K562 (cell line): ENCODE data around the gene PTCH2. TPM values are rescaled to one million over a fixed set of nuclear protein-coding genes. Genes with fewer than 3 reads are reported as not detected.

Experiments used
- ELF1 ChIP-seq: fragments of 200-800 bp; sonication (Bioruptor generic); IDR thresholded peaks from 2 replicates; pipeline ENCODE4 v1.6.1; 2016; ENCODE audit warnings: missing genetic modification characterization, missing compliant biosample characterization
- ESRRB ChIP-seq: fragments of 250-450 bp; sonication (Bioruptor Pico); IDR thresholded peaks from 2 replicates; pipeline ENCODE4 v1.5.0; 2020; ENCODE audit warnings: mild to moderate bottlenecking, moderate library complexity, borderline replicate concordance
- ETS1 ChIP-seq: conservative IDR thresholded peaks from 2 replicates; pipeline ENCODE4 v1.6.1; 2011; ENCODE audit warnings: low read depth, mild to moderate bottlenecking, low read length; ENCODE audit not compliant: control insufficient read depth
- GTF2A2 ChIP-seq: IDR thresholded peaks from 2 replicates; pipeline ENCODE4 v1.6.1; 2016; ENCODE audit warnings: mild to moderate bottlenecking, missing genetic modification characterization, missing compliant biosample characterization
- GTF2E2 ChIP-seq: fragments of 200-800 bp; sonication (Bioruptor generic); IDR thresholded peaks from 2 replicates; pipeline ENCODE4 v1.6.1; 2016; ENCODE audit warnings: missing genetic modification characterization, missing compliant biosample characterization
- HDAC8 ChIP-seq: fragments of 450-650 bp; IDR thresholded peaks from 2 replicates; pipeline ENCODE4 v1.6.1; 2016; ENCODE audit warnings: mild to moderate bottlenecking, missing genetic modification characterization, moderate library complexity, missing compliant biosample characterization
- LARP7 ChIP-seq: fragments of 450-650 bp; IDR thresholded peaks from 2 replicates; pipeline ENCODE4 v1.6.1; 2016
- NFXL1 ChIP-seq: fragments of 450-650 bp; formaldehyde crosslinking; IDR thresholded peaks from 2 replicates; pipeline ENCODE4 v1.4.0; 2021; ENCODE audit warnings: mild to moderate bottlenecking
- PCBP1 ChIP-seq: fragments of 200-400 bp; formaldehyde crosslinking; IDR thresholded peaks from 2 replicates; pipeline ENCODE4 v1.6.1; 2018; ENCODE audit warnings: mild to moderate bottlenecking, low read depth, low read length; ENCODE audit not compliant: poor library complexity, severe bottlenecking
- PHF21A ChIP-seq: fragments of 450-650 bp; IDR thresholded peaks from 2 replicates; pipeline ENCODE4 v1.6.1; 2017; ENCODE audit warnings: low read depth, borderline replicate concordance
- POLR2AphosphoS5 ChIP-seq: IDR thresholded peaks from 2 replicates; pipeline ENCODE4 v1.6.1; 2011; ENCODE audit warnings: mild to moderate bottlenecking, low read depth, low read length, moderate library complexity; ENCODE audit not compliant: control insufficient read depth, insufficient read depth
- POLR3G ChIP-seq: IDR thresholded peaks from 2 replicates; pipeline ENCODE4 v1.6.1; 2011; ENCODE audit not compliant: insufficient read length, insufficient replicate concordance; ENCODE audit errors: extremely low read depth
- SAP30 ChIP-seq: fragments of 200-600 bp; sonication (generic); IDR thresholded peaks from 2 replicates; pipeline ENCODE4 v1.6.1; 2012; ENCODE audit warnings: borderline replicate concordance, low read depth, mild to moderate bottlenecking, moderate library complexity, low read length, control low read depth, inconsistent platforms; ENCODE audit not compliant: insufficient read depth, poor library complexity, severe bottlenecking
- SMAD2 ChIP-seq: fragments of 150-350 bp; IDR thresholded peaks from 2 replicates; pipeline ENCODE4 v1.6.1; 2014; ENCODE audit warnings: low read depth, mild to moderate bottlenecking, low read length
- SPI1 ChIP-seq: IDR thresholded peaks from 2 replicates; pipeline ENCODE4 v1.6.1; 2011; ENCODE audit warnings: low read depth, low read length, control low read depth, borderline replicate concordance
- ZNF280A ChIP-seq: fragments of 450-650 bp; IDR thresholded peaks from 2 replicates; pipeline ENCODE4 v1.6.1; 2018; ENCODE audit warnings: mild to moderate bottlenecking, low read depth; ENCODE audit not compliant: partially characterized antibody
- ZNF740 ChIP-seq, 3 experiments: fragments of 200-800 bp in 1 of 3; sonication (Bioruptor generic) in 1 of 3; sonication (generic) in 1 of 3; formaldehyde crosslinking in 1 of 3; IDR thresholded peaks; 2 replicates each; pipeline versions ENCODE4 v1.6.1 to v1.8.0; 2016 to 2022; ENCODE audit warnings: mild to moderate bottlenecking in 2 of 3, missing compliant biosample characterization in 2 of 3, missing genetic modification characterization in 2 of 3, missing genetic modification reagents in 1 of 3
- polyA plus RNA-seq, 8 experiments: library from polyadenylated mRNA; depleted of rRNA in 4 of 8; stranded (reverse) in 5 of 8; unstranded in 3 of 8; fragments of >200 nt; fragmentation: Nextera tagmentation in 2 of 8; fragmentation: Illumina TruSeq in 1 of 8; extraction: Ambion mirVana in 2 of 8; extraction: Trizol in 1 of 8; gene quantifications; 2 replicates each; pipeline versions ENCODE4 v1.2.1 to v1.2.3, GENCODE V29; 2011 to 2014; ENCODE audit warnings: inconsistent platforms in 1 of 8, missing spikeins in 1 of 8
- total RNA-seq, 7 experiments: library from RNA; depleted of rRNA in 6 of 7; stranded (reverse); fragments of >200 nt in 6 of 7; fragmentation: Illumina TruSeq in 2 of 7; extraction: Trizol in 2 of 7; gene quantifications; 2 replicates each; pipeline versions ENCODE4 v1.2.1 to v1.2.3, GENCODE V29; 2011 to 2021; ENCODE audit warnings: low replicate concordance in 1 of 7

PTCH2 gene
- total and polyA plus RNA-seq, 9 of the 15 experiments (the other 6 are each of a cell fraction or from before 2014, with no cell fraction given) = 0.15 to 27.3 (median 0.48) TPM; not detected in 1

- peak; percentile 83 for TF ChIP-seq GTF2A2 (tag)
- TF ChIP-seq SPI1 = no peak
- peak; percentile 68; the same call in 1 of the 2 replicates for TF ChIP-seq ETS1
- TF ChIP-seq ZNF740 (CRISPR knock-in tag; IDR thresholded peaks at IDR 0.05) = peak; percentile 60; the same call in 1 of the 2 replicates
- no peak for TF ChIP-seq ZNF740 (tag; IDR thresholded peaks at IDR 0.05)
- TF ChIP-seq ESRRB (CRISPR knock-in tag) = peak; percentile 13; the same call in 1 of the 2 replicates
- no peak for TF ChIP-seq SMAD2
- TF ChIP-seq SAP30 = peak; percentile 78
- no peak for TF ChIP-seq POLR3G
- no peak for TF ChIP-seq NFXL1 (CRISPR knock-in tag)
- peak; percentile 66; the same call in 1 of the 2 replicates for TF ChIP-seq PHF21A
- TF ChIP-seq ELF1 (tag) = peak; percentile 62; the same call in 1 of the 2 replicates
- no peak for TF ChIP-seq ZNF280A
- TF ChIP-seq POLR2AphosphoS5 = peak; percentile 99
- peak; percentile 95 for TF ChIP-seq PCBP1
- peak; percentile 99 for TF ChIP-seq GTF2E2 (tag)
- TF ChIP-seq LARP7 = peak; percentile 97
- TF ChIP-seq HDAC8 (tag) = 0 out of 2 replicates have a peak, but pooled peaks have one; percentile 78
Observed at GRCh38 chr1:44775078-44775929, 67.7 kb downstream of the PTCH2 start, which contains the start of gene RPS8 (continued).
